ENCODE results near the gene NRP1.

The NRP1 gene

GRCh38 chr10:33165911-33166310, 168.6 kb downstream of the NRP1 start:
- ChIA-PET POLR2A (no interaction called here), CTCF (no interaction called here)
- TF ChIP-seq CTCF (IDR thresholded peaks at IDR 0.05; ENCODE audit: control extremely low read depth, extremely low read depth, low read depth, missing control alignments), result no peak
- no peak for DNase-seq (ENCODE audit: extremely low spot score)

- DNase-seq (ENCODE audit: extremely low spot score), result no peak
- TF ChIP-seq CTCF (IDR thresholded peaks at IDR 0.05; ENCODE audit: control extremely low read depth, extremely low read depth, low read depth, missing control alignments), result no peak
- POLR2A ChIA-PET, result no interaction called here
Observed at GRCh38 chr10:33164060-33164709, 170.3 kb downstream of the NRP1 start.

GRCh38 chr10:33162248-33162575, 172.3 kb downstream of the NRP1 start:
- DNase-seq (ENCODE audit: extremely low spot score), result no peak
- ChIA-PET POLR2A (no interaction called here), CTCF (no interaction called here)
- no peak for TF ChIP-seq CTCF (IDR thresholded peaks at IDR 0.05; ENCODE audit: control extremely low read depth, extremely low read depth, low read depth, missing control alignments)

More at GRCh38 chr10:33164060-33164709, 170.3 kb downstream of the NRP1 start:
- CTCF ChIA-PET, result no interaction called here

- CTCF ChIA-PET, result no interaction called here
- DNase-seq (ENCODE audit: extremely low spot score), result no peak
- POLR2A ChIA-PET, result no interaction called here
- no peak for TF ChIP-seq CTCF (IDR thresholded peaks at IDR 0.05; ENCODE audit: control extremely low read depth, extremely low read depth, low read depth, missing control alignments)
Observed at GRCh38 chr10:33161550-33162247, 172.8 kb downstream of the NRP1 start.

GRCh38 chr10:33160151-33160550, 174.3 kb downstream of the NRP1 start:
- DNase-seq (ENCODE audit: extremely low spot score), result no peak
- TF ChIP-seq CTCF (IDR thresholded peaks at IDR 0.05; ENCODE audit: control extremely low read depth, extremely low read depth, low read depth, missing control alignments), result no peak
- ChIA-PET POLR2A (no interaction called here), CTCF (no interaction called here)

- POLR2A ChIA-PET, result no interaction called here
- CTCF ChIA-PET, result interaction anchor here (0.9 kb wide), 1 partner anchor 84 kb away, joined by 3 read pairs; no protein-coding TSS in a partner anchor
- no peak for TF ChIP-seq CTCF (IDR thresholded peaks at IDR 0.05; ENCODE audit: control extremely low read depth, extremely low read depth, low read depth, missing control alignments)
- no peak for DNase-seq (ENCODE audit: extremely low spot score)
Observed at GRCh38 chr10:33157103-33157502, 177.4 kb downstream of the NRP1 start.

All from GM10248 (cell line).